PC-9 (cell line): ENCODE measurements around the gene GH2.

ENCODE experiments used
- EZH2 ChIP-seq: fragments of 200-600 bp; sonication (generic); IDR thresholded peaks from 2 replicates; pipeline ENCODE4 v1.8.0; 2017; ENCODE audit warnings: antibody characterized with exemption, low read depth
- TF ChIP-seq, protein P1 (sequence below): fragments of 200-600 bp; sonication (generic); conservative IDR thresholded peaks from 2 replicates; pipeline ENCODE4 v1.6.1; 2017; ENCODE audit warnings: mixed run types, antibody characterized with exemption, mild to moderate bottlenecking, moderate library complexity

GRCh38 chr17:63855185-63855584, 26.6 kb downstream of the GH2 start:
- TF ChIP-seq, protein P1, sequence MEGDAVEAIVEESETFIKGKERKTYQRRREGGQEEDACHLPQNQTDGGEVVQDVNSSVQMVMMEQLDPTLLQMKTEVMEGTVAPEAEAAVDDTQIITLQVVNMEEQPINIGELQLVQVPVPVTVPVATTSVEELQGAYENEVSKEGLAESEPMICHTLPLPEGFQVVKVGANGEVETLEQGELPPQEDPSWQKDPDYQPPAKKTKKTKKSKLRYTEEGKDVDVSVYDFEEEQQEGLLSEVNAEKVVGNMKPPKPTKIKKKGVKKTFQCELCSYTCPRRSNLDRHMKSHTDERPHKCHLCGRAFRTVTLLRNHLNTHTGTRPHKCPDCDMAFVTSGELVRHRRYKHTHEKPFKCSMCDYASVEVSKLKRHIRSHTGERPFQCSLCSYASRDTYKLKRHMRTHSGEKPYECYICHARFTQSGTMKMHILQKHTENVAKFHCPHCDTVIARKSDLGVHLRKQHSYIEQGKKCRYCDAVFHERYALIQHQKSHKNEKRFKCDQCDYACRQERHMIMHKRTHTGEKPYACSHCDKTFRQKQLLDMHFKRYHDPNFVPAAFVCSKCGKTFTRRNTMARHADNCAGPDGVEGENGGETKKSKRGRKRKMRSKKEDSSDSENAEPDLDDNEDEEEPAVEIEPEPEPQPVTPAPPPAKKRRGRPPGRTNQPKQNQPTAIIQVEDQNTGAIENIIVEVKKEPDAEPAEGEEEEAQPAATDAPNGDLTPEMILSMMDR, result no peak
- no peak for TF ChIP-seq EZH2
